HG03469 (cell line): ENCODE data around the gene VSTM2B.
"Not testable (repeated sequence)": the region's sequence is repeated elsewhere in the genome, so short reads cannot be mapped to it uniquely, and the experiment has no call there.

ENCODE experiments used
- ATAC-seq: cut with Tn5 transposase; IDR thresholded peaks from one replicate; pipeline ENCODE4 v1.9.1; 2021; ENCODE audit warnings: mild to moderate bottlenecking, moderate library complexity, moderate number of reproducible peaks; ENCODE audit not compliant: unreplicated experiment

VSTM2B gene

DNA sequence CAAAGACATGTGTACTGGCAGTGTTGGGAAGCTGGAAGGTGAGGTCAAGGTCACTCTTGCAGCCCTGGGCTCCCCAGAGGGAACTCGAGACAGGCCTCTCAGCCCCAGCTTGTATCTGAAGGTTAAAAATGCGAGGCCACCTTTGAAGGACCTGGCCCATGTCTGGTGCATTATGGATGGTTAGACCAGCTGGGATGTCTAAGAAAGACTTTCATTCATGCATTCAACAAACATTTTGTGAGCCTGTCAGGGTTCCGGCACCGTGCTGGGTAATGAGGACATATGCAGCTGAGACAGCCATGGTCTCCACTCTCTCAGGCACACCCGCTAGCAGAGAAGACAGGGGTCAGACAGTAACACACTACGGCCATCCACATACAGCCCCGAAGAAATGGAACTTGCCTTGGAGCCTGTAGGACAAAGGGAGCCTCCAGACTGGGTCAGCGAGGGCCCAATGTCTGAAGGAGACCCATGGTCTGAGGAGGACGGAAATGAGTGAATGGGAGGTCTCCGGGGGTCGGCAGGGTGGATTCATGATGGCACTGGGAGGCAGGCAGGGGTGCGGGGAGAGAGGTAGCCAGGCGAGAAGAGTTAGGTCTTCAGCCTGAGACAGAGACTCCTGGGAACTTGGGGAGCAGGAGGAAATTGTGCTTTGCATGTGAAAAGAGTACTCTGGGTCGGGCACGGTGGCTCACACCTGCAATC is 19.0 kb downstream of the VSTM2B start:
- no peak for ATAC-seq

DNA sequence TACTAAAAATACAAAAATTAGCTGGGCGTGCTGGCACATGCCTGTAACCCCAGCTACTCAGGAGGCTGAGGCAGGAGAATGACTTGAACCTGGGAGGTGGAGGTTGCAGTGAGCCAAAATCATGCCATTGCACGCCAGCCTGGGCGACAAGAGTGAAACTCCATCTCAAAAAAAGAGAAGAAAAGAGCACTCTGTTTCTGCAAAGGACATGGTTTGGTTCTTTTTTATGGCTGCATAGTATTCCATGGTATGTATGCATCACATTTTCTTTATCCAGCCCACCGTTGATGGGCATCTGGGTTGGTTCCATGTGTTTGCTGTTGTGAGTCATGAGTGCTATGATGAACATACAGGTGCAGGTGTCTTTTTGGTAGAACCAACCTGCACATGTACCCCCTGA is 19.7 kb downstream of the VSTM2B start:
- ATAC-seq = not testable (repeated sequence)

DNA sequence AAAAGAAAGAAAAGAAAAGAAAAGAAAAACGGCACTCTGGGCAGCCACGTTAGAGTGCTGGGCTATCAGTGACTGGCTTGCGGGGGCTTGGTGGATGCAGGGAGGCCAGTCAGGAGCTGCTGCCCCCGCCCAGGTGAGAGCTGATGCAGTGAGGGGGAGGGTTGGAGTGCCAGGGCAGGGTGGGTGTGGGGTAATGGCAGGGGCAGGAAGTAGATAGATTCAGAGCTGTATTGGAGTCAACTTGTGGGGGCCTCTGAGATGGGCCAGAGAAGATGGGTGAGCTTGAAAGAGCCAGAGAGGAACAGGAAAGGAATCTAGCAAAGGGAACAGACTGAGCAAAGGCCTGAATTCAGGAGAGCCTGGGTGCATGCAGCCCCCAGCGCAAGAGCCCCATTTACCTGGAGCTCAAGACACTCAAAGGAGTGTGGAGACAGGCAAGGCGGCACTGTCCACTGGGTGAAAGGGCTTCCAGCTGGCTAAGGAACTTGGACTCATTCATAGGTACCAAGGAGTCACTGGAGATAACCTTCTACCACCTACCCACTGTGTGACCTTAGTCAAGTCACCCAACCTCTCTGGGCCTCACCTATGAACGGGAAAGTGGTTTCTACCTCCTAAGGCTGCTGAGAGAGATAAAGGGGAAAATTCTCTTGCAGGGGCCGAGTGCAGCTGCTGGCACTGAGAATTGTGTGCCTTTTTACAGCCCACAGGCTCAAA is 20.2 kb downstream of the VSTM2B start:
- ATAC-seq = no peak

- no peak for ATAC-seq
Measured at GRCh38 chr19:29546583-29547190, 20.9 kb downstream of the VSTM2B start.

DNA sequence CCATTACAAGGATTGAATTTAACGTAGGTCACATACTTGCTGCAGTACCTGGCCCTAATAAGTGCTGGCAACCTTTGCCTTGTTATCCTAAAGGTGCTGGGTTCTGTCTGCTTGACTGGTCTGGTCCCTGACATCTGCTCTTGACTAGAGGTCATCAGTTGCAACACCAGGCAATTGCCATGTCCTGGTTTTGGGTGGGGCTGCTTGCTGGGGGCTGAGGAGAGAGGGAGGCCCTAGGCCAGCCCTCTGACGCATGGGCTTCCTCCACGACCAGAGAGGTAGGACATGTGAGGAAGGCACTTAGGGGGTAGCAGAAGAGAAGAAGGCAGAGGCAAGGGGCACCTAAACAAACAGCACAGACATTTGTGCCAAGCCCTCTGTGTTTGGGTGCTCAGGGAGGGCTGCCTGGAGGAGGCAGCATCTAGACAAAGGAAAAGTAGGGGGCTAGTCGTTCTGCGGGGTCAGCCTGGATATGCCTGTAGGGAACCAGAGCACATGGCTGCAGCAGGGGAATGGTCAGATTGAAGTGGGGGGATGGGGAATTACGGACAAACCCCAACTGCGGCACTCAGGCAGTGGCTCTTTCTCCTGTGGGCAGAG is 21.7 kb downstream of the VSTM2B start:
- ATAC-seq = no peak

DNA sequence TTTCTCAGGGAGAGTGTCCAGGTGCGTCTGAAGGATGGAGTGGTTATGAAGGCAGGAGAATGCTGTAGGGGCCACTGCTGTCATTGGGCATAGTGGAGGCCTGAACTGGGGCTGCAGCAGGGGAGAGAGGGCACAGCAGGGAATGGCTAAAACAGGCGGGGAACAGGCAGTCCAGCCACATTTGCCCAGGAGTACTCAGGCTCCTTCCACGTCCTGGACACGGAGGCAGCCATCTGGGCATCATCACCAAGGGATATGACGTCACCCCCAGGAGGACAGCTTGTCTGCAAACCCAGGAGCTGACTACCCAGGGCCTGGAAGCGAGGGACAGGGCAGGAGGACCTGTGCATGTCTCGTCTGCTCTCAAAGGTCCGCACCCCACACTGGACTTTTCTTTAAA is 22.2 kb downstream of the VSTM2B start:
- ATAC-seq = no peak

GRCh38 chr19:29548483-29549085 is 22.8 kb downstream of the VSTM2B start:
- no peak for ATAC-seq

- ATAC-seq = no peak
Measured at GRCh38 chr19:29549105-29550070, 23.6 kb downstream of the VSTM2B start.

DNA sequence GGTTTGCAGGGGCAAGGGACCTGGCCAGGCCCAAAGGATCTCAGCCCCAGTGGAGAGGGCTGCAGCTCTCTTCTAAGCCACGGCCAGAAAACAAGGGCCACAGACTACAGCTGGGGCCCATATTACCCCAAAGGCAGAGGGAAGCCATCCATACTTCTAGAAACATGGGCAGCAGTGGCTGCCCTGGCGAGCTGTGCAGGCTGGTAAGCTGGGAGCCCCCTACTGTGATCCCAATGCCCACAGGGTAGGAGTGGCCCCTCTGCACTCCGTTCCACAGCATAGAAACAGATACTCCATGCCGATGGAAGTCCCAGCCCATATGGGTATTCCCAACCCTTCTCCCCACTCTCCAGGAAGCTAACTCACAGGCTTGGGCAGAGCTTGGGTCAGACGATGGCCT is 25.1 kb downstream of the VSTM2B start:
- no peak for ATAC-seq

- ATAC-seq = no peak
Measured at GRCh38 chr19:29551774-29552173, 26.0 kb downstream of the VSTM2B start.

DNA sequence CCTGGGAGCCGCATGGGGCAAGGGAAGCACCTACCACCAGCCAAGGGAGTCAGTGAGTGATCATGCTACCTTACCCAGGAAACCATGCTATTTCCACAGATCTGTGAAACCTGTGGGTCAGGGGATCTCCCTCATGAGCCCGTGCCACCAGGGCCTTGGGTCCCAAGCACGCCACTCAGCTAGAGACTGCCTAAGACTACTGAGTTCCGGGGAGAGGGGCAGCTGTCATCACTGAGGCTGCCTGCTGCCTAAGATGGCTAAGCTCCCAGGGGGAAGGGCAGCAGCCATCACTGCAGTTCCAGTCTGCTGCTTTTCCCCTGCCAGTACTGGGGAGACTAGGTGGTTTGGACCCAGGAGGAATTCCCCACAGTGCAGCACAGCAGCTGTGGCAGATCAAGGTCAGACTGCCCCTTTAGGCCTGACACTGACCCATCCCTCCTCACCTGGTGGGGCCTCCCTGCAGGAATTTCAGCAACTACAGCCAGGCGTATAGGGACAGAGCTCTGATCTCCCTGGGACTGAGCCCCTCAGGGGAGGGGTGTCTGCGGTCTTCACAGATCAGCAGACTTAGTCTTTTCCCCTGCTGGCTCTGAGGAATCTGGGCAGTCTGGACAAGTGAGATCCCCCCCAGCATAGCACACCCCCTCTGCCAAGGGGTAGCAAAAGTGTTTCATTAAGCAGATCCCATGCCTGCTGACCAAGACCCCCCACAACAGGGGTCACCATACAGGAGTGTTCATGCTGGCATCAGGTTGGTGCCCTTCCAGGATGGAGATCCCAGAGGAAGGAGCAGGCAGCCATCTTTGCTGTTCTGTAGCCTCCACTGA is 26.9 kb downstream of the VSTM2B start:
- ATAC-seq = no peak

DNA sequence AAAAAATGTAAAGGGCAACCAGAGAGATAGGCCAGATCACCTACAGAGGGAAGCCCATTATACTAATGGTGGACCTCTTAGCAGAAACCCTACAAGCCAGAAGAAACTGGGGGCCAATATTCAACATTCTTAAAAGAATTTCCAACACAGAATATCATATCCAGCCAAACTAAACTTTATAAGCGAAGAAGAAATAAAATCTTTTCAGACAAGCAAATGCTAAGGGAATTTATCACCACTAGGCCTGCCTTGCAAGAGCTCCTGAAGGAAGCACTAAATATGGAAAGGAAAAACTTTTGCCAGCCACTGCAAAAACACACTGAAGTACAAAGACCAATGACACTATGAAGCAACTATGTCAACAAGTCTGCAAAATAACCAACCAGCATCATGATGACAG is 28.4 kb downstream of the VSTM2B start:
- ATAC-seq = no peak

- ATAC-seq = not testable (repeated sequence)
Measured at GRCh38 chr19:29559110-29559509, 33.3 kb downstream of the VSTM2B start.

- no peak for ATAC-seq
Measured at GRCh38 chr19:29559743-29560142, 33.9 kb downstream of the VSTM2B start.

DNA sequence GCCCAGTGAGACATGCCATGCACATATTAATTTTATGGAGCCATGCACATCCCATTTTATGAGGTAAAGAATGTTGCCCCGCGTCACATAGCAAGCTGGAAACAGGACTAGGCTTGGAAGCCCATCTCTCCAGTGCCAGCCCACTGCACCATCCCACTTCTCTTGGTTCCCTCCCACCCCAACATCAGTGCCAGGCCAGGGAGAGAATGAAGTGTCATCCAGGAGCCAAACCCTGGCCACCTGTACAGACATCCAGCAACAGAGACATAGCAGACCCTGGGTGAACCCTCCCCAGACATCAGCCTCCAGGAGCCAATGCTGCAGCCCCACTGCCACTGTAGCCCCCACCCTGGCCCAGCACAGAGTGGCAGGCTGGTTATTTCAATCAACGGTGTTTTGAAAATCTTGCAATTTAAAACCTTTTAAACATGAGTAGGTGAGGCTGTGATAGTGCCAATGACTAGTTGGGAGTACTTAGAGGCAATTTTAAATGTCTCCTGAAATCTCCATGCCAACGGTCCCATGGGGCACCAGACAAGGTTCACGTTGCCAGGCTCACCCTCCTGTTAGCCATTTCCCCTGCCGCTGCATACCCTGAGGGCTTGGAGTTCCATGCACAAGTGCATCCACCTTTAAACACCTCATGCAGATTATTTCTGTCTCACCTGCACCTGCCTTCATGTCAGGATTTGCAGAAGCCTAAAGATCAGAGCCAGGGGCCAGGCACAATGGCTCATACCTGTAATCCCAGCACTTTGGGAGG is 34.7 kb downstream of the VSTM2B start:
- no peak for ATAC-seq

GRCh38 chr19:29561601-29562000 is 35.8 kb downstream of the VSTM2B start:
- ATAC-seq = no peak

DNA sequence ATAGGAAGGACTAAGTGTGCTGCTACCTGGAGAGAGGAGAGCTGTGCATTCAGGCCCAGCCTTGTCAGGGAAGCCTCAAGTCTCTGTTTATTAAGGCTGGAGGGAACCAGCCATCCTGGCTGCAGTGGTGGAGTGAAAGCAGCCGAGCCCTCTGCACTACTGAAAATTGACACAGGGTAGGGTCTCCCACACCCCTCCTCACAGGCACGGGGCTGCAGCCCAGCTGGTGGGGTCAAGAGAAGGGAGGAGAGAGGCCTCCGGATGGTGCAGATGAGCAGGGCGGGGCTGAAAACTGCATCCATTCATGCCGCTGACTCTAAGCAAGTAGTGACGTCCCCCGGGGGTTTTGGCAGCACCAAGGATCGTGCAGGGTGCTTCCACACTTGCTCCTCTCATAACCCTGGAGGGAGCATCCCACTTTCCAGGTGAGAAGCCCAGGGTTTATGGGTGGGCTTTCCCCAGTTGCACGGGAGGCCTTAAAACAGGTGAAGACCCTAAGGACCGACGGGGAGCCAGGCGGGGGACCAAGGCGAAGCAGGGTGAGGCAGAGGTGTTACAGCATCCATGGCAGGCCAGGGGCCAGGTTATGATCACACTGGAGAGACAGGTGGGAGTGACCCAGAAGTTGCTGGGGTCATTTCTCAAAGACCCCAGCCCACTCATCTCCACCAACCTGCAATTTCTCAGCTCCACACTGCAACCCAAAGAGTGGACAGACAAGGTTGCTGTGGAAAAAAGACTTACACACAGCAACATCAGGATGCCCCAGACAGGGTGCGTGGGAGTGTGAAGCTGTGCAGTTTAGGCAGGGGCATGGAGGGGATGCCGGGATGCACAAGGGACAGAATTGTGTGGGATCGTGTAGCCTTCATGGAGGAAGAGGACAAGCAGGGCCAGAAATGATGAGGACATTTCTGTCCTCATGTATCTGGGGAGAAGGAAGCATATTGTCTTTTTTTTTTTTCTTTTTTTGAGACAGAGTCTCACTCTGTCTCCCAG is 36.8 kb downstream of the VSTM2B start:
- ATAC-seq = no peak
